ENCODE data around the gene PKNOX2.

PKNOX2 gene

DNA sequence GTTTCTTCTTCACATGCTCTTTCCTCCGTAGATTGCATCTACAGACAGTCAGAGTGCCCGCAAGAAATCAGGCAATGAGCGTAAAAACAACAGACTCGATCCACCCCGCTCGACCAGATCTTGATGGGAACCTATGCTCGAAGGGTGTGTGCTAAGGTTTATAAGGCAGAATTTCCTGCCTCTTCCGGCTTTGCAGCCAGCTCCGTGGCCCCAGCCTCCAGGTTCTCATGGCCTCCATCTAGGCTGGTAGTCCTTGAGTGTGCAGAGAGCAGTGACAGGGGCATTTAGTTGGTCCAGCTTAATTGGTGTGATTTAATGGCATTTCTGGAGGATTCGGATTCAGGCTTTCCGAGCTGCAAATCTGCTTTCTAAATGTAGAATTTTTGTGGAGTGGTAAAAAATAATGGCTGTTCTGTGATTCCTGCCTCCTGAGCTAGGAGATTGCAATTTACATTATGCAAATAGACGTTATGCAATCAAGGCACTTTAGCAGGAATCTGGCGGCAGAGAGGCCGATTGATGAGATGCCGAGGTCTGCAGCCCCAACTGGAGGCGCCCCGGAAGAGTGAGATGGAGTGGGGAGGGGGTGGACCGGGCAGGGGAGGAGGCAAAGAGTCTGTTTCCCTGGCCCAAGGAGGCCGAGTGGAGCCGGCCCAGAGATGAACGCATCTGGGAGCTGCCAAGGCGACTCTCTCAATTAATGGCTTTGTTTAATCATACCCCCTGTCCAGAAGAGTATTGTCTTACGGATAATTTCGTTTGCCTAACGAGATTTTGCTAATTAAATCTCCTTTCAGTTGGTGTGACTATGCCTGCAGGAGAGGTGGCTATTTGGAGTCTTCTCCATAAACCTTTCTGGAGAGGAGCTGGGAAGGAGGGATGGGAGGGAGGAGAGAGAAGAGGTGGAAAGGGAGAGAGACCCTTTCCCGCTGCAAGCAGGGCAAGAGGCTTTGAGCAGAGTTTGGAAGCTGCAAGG lies 75.3 kb downstream of the PKNOX2 start:
- no peak for DNase-seq

DNA sequence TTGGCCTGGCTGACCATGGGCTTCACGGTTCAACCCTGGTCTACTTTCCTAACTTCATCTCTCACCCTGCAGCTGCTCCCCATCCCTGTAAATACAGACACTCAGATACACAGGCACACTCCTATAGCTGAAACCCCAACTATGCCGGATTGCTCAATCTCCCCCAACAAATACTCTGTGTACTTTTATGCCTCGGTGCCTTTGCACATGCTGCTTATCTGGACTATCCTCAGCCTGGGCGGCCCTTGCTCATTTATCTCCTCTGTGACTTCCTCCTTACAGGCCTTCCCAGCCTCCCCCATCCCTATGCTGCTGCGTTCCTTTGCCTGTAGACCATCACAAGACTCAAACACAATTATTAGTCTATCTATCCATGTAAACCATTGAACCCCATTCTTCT lies 76.6 kb downstream of the PKNOX2 start:
- no peak for DNase-seq

DNA sequence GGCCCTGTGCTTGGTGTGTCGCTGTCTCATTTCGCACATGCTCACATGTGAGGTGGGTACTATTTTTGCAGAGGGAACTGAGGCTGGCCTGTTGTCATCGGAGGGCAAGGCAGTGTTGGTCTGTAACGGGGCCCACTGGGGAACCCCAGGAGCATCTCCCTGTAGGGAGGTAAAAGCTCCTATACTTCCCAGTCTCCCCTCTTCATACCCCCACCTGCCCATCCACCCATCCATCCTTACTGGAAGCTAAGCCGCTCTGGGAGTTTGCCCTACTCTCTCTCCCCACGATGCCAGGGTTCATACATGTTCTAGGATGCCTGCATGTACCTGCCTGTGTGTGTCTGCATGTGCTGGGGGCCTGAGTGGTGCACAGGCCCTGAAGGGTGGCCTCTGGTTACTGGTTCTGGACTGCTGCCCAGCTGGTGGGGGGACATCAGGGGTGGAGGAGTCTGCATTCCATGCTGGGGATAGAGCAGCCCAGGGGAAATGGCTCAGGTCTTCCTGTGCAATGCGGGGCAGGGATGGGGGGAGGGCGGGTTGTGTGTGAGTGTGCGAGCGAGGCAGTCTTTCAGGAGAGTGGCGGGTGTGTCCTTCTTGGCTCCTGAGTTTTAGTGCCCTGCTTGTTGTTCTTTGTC lies 77.7 kb downstream of the PKNOX2 start:
- no peak for DNase-seq

DNA sequence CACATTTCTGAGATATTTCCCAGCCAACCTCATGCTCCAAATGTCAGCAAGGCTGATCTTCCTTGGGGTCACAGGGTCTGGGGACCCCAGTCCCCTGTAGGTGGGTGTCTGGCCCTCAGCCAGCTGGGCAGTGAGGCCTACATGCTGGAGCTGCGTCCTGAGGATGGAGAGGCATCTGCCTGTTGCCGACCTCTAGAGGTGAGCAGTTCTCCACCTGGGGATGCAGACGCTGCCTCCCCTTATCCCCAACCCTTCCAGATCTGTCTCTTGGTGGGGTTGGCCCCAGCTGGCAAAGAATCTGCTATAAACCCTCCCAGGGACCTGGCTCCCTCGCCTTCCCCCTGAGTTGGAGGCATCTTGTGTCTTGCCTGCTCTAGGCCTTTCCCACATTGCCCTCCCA lies 79.6 kb downstream of the PKNOX2 start:
- DNase-seq = no peak

DNA sequence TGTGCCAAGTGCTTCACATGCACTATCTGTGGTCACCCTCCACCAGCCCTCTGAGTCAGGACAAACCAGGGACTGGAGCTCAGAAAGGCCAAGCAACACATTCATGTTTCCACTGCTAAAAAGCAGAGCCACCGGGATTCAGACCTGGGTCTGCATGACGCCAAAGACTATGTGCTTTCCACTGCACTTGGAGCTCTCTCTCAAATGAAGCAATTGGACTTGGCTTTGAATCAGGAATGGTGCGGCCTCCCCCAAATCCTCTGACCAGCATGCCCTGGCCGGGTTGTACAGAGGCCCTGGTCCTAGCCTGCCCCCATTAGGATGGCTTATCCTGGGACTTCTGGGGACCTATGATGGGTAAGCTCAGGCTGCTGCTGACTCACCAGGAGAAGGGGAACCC lies 80.7 kb downstream of the PKNOX2 start:
- no peak for DNase-seq

DNA sequence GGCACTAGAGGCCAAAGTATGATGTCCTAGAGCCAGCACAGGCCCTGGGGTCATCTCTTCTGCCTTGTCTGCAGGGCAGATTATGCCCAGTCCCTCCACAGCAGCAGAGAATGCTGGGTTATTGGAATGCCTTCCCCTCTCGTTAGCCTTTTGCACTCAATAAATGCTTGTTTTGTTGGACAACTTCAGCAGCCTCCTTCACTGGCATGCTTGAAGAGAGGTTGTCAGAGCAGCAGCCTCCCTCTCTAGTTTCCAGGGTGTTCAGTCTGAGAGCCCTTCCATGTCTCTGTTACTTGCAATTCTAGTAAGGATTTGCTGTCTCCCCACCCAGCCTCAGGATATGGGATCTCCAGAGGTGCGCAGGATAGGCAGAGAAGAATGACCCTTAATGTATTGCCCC lies 82.9 kb downstream of the PKNOX2 start:
- no peak for DNase-seq

DNA sequence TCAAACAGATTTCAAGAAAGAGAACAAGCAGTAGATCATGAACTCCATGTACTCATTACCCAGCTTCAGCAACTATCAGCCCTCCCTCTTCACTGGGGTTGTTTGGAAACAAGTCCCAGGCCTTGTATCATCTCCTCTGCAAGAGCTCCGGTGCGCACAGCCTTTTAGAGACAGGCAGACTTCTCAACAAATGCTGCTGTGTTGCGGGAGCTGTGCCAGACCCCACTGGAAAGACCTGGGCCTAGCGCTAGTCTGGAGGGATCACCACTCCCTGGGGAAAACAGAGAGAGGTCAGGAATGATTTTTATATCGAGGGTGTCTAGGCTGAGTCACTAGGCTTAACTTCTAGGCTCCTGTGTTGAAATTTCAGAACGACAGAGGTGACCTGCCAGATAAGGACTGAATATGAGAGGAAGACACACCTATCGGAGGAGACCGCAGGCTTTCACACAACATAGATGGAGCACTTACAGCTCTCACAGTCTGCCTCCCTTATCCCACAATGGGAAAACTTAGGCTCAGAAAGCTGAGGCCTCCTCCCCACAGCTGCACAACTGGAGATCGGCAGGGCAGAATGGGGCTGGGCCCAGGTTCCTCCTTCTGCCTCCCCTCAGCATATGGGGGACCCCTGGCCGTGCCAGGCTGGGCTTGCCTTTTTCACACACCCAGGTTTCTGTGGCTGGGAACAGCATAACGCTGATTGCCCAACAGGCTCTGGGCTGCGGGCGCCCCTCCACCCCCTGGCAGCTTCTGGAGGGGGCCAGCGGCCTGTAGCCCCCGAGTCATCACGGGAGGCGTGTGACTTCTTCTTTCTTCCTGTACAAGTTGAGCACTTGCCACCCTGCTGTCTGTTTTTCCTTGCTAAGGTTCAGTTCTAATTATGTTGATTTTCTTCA lies 86.0 kb downstream of the PKNOX2 start:
- no peak for DNase-seq

DNA sequence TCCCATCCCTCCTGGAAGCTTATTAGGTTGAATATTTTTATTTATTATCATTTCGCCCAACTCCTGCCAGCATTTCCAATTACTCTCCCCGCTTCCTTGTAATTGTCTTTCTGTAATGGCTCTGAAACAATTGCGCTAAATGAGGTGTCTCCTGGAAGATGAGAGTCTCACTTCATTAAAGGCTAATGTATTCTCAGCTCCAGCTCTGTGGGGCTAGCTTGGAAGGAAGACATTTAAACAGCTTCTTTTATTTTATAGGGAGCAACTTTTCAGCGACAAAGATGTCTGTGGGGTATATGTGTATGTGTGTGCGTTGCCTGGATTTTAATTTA lies 86.6 kb downstream of the PKNOX2 start:
- DNase-seq = no peak

DNA sequence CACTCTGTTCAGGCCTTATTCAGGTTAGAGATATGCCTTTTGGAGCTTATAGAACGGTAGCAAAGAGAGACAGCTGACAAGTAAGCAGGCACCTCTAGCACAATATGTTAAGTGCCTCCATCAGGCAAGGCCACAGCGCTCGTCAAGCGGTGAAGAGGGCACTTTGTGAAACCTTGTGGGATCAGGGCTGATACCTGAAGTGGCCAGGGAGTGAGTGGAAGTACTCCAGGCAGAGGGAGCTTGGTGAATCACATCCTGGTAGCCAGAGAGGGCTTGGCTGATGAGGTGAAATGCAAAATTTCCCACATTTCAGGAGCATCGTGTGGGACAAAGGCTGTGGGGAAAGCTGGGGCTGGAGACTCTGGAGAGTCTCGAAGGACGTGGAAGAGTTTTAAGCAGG lies 87.4 kb downstream of the PKNOX2 start:
- DNase-seq = no peak

DNA sequence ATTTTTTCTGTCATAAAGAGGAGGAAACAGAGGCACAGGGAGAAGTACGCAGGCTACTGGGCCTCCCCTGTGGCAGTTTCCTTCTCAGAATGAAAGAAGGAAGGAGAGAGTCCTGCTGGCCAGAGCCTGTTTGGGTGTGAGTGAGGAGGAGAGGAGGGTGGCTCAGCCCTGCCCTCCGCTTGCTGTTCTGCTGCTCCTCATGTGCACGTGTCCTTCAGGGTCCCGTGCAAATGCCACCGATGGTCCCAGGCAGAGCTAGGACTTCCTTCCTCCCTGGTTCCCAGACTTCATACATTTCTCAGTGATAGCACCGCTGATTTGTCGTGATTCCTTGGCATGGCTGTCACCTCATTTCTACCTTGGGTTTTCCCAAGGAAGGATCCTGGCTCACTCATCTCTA lies 88.7 kb downstream of the PKNOX2 start:
- no peak for DNase-seq

DNA sequence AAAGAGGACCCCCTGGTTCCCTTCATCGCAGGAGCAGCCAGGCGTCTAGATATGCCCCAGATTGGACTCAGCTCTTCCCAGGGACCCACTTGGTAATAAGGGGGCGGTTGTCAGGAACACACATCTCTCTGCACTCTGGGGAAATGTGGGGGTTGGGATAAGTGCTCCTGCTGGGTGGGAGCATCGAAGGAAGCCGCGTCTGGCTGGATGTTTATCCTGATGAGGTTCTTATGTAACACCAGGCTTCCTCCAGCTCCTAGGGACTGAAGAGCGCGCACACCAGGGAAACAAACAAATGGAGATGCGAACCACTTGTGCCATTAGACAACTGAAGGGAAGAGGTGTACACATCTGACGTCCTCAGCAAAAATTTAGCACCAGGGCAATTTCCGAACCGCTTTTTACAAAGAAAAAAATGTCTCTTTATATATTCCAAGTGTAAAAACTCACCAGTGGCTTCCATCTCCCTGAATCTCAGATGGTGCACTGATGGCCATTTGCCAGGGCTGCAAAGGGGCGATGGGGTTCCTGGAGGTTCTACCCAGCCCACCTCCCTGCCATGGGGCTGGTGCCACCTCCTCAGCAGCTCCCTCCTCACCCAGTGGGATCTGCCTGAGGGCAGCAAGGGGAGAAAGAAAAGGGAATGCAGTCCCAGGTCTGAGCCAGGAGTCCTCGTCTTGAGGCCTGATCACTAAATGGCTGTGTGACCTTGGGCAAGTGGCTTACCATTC lies 89.4 kb downstream of the PKNOX2 start:
- DNase-seq = no peak

DNA sequence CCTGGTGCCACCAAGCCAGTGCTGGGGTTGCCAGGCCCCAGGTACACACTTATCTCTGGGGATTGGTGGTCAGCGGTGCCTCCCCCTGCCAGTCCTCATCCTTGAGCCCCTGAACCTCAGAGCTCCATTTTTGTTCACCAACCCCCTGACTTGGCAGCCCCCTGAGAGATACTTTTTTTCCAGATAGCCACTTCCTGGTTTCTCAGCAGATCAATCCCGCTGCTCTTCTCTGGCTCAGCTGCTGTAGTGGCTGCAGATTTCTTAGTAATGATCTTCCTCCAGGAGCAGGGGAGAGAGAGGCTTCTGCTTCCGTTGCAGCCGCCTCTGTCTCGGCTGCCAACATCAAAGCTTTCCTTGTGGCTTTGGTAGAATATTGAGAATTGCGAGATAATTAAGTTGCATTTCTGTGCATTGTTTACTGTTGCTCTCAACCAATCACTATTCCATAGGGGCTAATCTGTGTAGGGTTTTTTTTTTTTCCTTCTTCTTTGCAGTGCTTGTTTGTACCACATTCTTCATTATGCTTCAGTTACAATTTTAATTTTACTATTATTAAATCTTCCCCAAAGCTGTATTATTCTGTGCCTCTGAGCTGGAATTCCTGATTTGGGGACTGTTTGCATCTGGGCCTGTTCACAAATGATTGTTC lies 92.1 kb downstream of the PKNOX2 start:
- DNase-seq = no peak

DNA sequence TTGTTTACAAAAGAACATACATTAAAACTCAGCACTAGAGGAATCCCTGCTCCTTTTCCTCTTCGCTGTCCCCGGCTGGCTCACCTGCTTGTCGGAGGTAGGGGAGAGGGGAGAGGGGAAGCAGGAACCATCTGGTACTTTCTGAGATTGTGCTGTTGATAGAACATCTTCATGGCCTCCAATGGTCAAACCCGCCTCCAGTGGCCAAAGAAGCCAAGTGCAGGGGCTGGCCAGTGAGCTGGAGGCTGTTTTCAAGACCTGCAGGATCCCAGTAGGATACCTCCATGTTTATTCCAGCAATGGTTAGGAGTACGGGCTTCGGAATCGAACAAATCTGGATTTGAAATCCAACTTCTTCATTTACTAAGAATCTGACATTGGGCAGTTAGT lies 92.6 kb downstream of the PKNOX2 start:
- no peak for DNase-seq

DNA sequence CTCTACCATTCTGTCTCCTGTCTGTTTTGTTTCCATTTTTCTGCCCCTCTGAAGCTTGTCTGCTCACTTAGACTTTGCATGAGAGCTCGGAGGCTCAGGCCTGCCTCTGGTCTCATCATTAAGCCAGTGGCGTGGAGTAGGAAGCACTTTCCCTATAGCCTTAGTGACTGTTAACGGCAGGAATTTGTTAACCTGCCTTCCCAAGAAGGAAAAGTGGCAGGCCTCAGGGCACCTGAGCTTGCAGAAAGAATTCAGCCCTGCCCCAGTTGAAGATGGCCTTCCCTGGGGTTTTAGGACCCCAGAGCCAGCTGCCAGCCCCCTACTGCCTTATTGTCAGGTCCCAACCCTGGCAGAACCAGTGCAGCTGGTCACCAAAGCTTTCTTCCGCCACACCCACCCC lies 93.2 kb downstream of the PKNOX2 start:
- DNase-seq = no peak

DNA sequence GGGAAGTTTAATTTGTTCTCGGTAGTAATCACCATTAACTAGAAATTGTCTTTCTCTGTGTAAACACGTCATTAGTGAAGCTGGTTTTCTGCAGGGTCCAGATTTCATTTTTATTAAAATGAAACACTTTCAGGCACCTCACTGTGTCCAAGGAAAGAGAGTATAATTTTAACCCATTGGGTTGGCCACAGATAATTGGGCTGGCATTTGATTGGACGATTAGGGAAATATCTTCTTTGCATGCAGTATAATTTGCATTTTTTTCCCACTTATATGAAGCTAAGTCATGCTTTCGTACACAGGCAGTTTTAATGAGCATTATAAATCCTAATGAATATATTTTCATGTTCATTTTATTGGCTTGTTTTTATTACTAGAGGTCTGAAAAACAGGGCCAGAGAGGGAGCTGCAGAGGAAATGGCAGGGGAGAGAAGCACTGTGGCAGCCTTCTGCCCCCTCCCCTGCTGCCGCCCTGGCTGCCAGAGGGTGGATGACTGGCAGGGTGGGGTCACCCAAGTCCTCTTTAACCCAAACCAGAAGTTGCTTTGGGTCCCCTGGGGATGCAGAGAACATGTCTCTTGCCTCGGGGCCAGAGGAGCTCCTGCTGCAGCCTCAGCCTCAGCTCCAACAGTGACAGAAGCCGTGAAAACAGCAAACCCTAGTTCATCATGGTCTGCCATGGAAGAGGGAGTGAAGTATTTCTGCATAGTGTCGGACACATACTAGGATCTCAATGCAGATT lies 93.9 kb downstream of the PKNOX2 start:
- no peak for DNase-seq

DNA sequence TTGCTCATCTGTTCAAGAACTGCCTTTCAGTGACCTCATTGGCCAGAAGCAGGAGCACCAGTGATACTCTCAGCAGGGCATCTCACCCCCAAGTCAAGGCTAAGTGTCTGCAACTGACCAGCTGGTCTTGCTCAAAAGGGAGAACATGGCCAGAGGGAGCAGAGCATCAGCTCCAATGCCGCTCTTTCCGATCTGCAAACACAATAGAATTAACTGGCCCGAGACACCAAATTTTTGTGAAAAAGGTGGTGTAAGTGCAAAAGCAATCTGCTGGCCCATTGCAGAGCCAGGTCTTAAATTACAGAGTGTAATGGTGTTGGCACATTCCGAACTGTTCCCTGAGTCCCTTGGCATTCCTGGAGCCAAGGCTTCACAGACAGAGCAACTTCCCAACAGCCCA lies 97.0 kb downstream of the PKNOX2 start:
- no peak for DNase-seq

DNA sequence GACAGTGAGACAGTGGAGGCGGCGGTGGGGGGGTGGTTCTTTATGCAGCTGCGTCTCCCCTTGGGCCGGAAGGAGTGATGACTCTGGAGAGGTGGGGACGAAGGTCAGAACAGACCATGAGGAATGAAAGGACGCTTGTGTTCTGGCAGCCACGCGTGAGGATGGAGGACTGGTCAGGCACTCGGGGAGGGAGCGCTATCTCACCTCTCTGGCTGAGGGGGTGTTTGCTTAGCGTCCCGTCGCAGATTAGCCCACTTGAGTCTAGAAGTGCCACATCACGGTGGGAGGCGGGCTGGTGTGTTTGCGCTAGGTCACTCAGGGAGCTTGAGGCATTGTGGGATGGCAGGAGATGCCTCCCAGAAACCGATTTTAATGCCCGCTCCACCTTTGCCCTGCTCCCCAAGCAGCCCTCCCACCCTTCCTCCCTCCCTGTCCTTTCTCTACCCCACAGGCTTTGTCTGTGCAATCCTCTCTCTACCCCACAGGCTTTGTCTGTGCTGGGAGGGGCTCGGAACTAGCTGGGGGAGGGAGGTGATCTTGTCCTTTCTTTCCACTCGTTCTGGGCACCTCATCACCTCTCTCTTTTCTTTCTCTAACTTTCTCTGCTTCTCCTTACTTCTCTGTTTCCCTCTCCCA lies 97.8 kb downstream of the PKNOX2 start:
- DNase-seq = no peak

DNA sequence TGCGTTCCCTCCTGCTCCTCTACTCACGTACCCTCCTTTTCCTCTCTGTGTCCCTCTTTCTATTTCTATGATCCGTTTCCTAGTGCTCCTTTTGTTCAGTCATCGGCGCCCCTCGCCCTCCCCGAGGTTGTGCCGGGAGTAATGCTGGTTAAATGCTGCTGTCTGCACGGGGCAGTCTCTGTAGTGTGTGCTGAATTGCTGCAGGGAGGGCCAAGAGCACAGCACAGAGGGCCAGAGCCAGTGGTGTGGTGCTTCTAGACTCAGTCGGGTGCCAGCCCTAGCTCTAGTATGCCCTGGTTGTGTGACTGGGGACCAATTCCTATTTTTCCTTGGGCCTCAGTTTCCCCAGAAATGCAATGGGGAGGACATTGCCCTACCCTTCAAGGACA lies 98.3 kb downstream of the PKNOX2 start:
- DNase-seq = no peak

DNA sequence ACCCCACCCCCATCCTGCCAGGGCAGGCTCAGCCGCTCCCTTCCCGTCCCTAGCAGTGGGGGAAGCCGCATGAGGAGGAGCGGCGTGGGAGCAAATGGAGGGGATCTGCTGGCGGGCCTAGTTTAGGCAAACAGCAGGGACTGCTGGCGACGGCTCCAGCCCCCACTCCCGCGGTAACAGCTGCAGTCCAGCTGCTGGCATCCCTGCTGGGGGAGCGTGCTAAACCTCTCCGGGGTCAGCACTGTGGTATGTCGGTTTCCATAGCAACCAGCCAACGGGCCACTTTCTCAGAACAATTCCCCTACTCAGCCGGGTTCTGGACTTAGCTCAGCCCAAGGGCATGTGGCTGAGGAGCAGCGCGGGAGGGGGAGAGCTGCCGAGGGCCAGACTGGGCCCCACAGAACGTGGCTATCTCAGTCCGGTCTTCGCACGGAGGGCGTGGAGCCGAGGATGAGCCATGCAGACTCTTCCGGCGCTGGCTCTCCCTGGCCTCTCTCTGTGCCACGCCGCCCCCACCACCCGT lies 98.8 kb downstream of the PKNOX2 start:
- DNase-seq = no peak

DNA sequence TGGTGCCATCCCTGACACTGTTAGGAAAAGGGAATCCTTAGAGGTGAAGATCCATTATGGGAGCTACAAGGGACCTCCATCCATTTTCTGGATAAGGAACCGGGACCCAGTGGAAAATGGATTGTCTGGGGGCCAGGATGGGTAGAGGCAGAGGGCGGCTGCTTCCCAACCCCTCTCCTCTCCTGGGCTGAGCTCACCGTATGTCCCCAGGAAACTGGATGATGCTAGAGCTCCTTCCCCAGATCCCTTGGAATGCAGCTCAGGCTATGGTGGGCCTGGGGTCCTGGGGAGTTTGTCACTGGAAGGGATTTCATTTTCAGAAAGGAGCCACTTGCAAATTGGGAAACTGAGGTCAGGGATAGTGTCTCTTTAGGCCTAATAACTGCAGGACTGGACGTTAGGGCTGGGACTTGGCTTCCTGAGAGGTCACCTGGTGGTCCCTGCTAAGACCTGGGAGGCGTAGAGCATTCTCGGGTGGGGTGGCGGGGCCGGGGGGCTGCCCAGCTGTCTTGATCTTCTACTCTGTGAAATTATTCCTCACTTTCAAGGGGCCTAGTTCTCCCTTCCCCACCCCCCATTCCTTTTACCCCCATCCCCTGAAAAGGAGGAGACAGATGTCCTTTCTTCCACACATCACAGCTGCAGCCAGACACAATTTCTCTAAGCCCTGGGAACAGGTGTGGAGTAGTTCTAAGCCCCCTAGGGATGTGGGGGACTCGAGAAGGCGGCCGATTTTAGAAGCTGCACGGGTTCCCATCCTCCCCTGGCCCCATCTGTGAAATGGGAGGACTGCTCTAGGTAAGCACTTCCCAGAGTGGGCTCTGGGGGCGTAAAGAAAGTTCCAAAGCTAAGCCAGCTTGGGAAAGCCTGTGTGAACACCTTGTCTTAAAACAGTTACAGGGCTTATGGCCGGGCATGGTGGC lies 99.8 kb downstream of the PKNOX2 start:
- DNase-seq = no peak
